ENCODE results near the gene CLSTN3.

DNA sequence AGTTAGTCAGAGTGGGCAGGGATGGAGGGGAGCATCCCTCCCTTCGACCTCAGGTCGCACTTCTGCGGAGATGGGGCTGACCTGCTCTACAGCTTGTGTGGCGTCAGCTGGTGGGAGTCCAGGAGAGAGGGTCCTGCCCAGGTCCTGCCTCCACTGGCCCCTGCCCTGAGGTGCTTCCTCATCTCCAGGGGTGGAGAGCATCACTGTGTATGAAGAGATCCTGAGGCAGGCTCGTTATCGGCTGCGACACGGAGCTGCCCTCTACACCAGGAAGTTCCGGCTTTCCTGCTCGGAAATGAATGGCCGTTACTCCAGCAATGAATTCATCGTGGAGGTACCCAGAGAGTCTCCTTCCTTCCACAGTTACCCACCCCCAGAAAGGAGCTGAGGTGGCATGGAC, 20.2 kb downstream of the CLSTN3 start:
- no peak for TF ChIP-seq POLR2A (IDR thresholded peaks at IDR 0.05; ENCODE audit: insufficient read depth in 1 of 2, low read depth in 2 of 2, low read length in 2 of 2)
- TF ChIP-seq U2AF2 (IDR thresholded peaks at IDR 0.05; ENCODE audit: low read depth, low read length): no peak
- no peak for TF ChIP-seq CTCF (CRISPR knock-in tag; IDR thresholded peaks at IDR 0.05)
- TF ChIP-seq RAD21 (CRISPR knock-in tag; IDR thresholded peaks at IDR 0.05): no peak
- no peak for TF ChIP-seq SRSF1 (optimal IDR thresholded peaks at IDR 0.05; ENCODE audit: low read depth, low read length)
- TF ChIP-seq, protein P1, sequence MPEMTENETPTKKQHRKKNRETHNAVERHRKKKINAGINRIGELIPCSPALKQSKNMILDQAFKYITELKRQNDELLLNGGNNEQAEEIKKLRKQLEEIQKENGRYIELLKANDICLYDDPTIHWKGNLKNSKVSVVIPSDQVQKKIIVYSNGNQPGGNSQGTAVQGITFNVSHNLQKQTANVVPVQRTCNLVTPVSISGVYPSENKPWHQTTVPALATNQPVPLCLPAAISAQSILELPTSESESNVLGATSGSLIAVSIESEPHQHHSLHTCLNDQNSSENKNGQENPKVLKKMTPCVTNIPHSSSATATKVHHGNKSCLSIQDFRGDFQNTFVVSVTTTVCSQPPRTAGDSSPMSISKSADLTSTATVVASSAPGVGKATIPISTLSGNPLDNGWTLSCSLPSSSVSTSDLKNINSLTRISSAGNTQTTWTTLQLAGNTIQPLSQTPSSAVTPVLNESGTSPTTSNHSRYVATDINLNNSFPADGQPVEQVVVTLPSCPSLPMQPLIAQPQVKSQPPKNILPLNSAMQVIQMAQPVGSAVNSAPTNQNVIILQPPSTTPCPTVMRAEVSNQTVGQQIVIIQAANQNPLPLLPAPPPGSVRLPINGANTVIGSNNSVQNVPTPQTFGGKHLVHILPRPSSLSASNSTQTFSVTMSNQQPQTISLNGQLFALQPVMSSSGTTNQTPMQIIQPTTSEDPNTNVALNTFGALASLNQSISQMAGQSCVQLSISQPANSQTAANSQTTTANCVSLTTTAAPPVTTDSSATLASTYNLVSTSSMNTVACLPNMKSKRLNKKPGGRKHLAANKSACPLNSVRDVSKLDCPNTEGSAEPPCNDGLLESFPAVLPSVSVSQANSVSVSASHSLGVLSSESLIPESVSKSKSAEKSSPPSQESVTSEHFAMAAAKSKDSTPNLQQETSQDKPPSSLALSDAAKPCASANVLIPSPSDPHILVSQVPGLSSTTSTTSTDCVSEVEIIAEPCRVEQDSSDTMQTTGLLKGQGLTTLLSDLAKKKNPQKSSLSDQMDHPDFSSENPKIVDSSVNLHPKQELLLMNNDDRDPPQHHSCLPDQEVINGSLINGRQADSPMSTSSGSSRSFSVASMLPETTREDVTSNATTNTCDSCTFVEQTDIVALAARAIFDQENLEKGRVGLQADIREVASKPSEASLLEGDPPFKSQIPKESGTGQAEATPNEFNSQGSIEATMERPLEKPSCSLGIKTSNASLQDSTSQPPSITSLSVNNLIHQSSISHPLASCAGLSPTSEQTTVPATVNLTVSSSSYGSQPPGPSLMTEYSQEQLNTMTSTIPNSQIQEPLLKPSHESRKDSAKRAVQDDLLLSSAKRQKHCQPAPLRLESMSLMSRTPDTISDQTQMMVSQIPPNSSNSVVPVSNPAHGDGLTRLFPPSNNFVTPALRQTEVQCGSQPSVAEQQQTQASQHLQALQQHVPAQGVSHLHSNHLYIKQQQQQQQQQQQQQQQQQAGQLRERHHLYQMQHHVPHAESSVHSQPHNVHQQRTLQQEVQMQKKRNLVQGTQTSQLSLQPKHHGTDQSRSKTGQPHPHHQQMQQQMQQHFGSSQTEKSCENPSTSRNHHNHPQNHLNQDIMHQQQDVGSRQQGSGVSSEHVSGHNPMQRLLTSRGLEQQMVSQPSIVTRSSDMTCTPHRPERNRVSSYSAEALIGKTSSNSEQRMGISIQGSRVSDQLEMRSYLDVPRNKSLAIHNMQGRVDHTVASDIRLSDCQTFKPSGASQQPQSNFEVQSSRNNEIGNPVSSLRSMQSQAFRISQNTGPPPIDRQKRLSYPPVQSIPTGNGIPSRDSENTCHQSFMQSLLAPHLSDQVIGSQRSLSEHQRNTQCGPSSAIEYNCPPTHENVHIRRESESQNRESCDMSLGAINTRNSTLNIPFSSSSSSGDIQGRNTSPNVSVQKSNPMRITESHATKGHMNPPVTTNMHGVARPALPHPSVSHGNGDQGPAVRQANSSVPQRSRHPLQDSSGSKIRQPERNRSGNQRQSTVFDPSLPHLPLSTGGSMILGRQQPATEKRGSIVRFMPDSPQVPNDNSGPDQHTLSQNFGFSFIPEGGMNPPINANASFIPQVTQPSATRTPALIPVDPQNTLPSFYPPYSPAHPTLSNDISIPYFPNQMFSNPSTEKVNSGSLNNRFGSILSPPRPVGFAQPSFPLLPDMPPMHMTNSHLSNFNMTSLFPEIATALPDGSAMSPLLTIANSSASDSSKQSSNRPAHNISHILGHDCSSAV (CRISPR knock-in tag; IDR thresholded peaks at IDR 0.05; ENCODE audit: borderline replicate concordance): no peak
- no peak for TF ChIP-seq MYNN (CRISPR knock-in tag; IDR thresholded peaks at IDR 0.05; ENCODE audit: low read depth)
- TF ChIP-seq HMGA1 (CRISPR knock-in tag; conservative IDR thresholded peaks at IDR 0.05): no peak
- TF ChIP-seq ZNF337 (CRISPR knock-in tag; IDR thresholded peaks at IDR 0.05; ENCODE audit: borderline replicate concordance, low read depth): no peak
- TF ChIP-seq TARDBP (CRISPR knock-in tag; IDR thresholded peaks at IDR 0.05): no peak

Data from HepG2 (cell line).